Stimulated activated CD8-positive, alpha-beta memory T cell treated with anti-CD3 and anti-CD28 coated beads, Interleukin-7, amount 100 ng/mL, for 4 hours (primary cell): ENCODE results near the gene LUZP2.

Source experiments
- DNase-seq, 2 donors: peaks; one replicate each; pipeline ENCODE4 v3.0.0-alpha.2; 2020; ENCODE audit warnings: low read depth in 2 of 2

LUZP2 gene

GRCh38 chr11:24716403-24716802, 219.6 kb downstream of the LUZP2 start:
- no peak for DNase-seq

- DNase-seq, result no peak
Measured at GRCh38 chr11:24723231-24723630, 226.4 kb downstream of the LUZP2 start.

- no peak for DNase-seq
Measured at GRCh38 chr11:24731554-24731953, 234.7 kb downstream of the LUZP2 start.

GRCh38 chr11:24734742-24735237, 237.9 kb downstream of the LUZP2 start:
- no peak for DNase-seq

- no peak for DNase-seq
Measured at GRCh38 chr11:24738972-24739371, 242.1 kb downstream of the LUZP2 start.

- DNase-seq, result no peak
Measured at GRCh38 chr11:24739637-24740036, 242.8 kb downstream of the LUZP2 start.

- no peak for DNase-seq
Measured at GRCh38 chr11:24747275-24748251, 250.7 kb downstream of the LUZP2 start.

- no peak for DNase-seq
Measured at GRCh38 chr11:24748261-24748660, 251.4 kb downstream of the LUZP2 start.

- DNase-seq, result no peak
Measured at GRCh38 chr11:24754406-24754805, 257.6 kb downstream of the LUZP2 start.

- no peak for DNase-seq
Measured at GRCh38 chr11:24755260-24755839, 258.5 kb downstream of the LUZP2 start.

GRCh38 chr11:24759742-24760141, 262.9 kb downstream of the LUZP2 start:
- no peak for DNase-seq

- no peak for DNase-seq
Measured at GRCh38 chr11:24760681-24761080, 263.8 kb downstream of the LUZP2 start.

- no peak for DNase-seq
Measured at GRCh38 chr11:24762076-24762475, 265.2 kb downstream of the LUZP2 start.

GRCh38 chr11:24767411-24767810, 270.6 kb downstream of the LUZP2 start:
- no peak for DNase-seq

GRCh38 chr11:24773322-24773721, 276.5 kb downstream of the LUZP2 start:
- no peak for DNase-seq

GRCh38 chr11:24779791-24780190, 282.9 kb downstream of the LUZP2 start:
- DNase-seq, result no peak

GRCh38 chr11:24781288-24781687, 284.4 kb downstream of the LUZP2 start:
- DNase-seq, result no peak

GRCh38 chr11:24793479-24793878, 296.6 kb downstream of the LUZP2 start:
- no peak for DNase-seq

- no peak for DNase-seq
Measured at GRCh38 chr11:24794064-24794463, 297.2 kb downstream of the LUZP2 start.

GRCh38 chr11:24805671-24806070, 308.8 kb downstream of the LUZP2 start:
- DNase-seq, result no peak

GRCh38 chr11:24808173-24808572, 311.3 kb downstream of the LUZP2 start:
- DNase-seq, result no peak

- no peak for DNase-seq
Measured at GRCh38 chr11:24819006-24819405, 322.2 kb downstream of the LUZP2 start.

- no peak for DNase-seq
Measured at GRCh38 chr11:24819863-24820434, 323.1 kb downstream of the LUZP2 start.
